ENCODE data around the gene FANCI.

GRCh38 chr15:89217686-89218376 lies 25.9 kb upstream of the FANCI start:
- TF ChIP-seq EZH2 (IDR thresholded peaks at IDR 0.05; ENCODE audit: insufficient read depth, poor library complexity, severe bottlenecking) (no peak), EZH2phosphoT487 (IDR thresholded peaks at IDR 0.05; ENCODE audit: insufficient read depth, low read depth) (no peak)

All from GM23248 (cell line).